PC-3 (cell line): ENCODE data around the gene COL1A1. TPM values are rescaled to one million over a fixed set of nuclear protein-coding genes. Genes with fewer than 3 reads are reported as not detected.

Experiments used
- ATAC-seq: fragments of 200-7000 bp; cut with Tn5 transposase; 2 replicates; pipeline ENCODE4 v1.9.1; 2020; ENCODE audit warnings: mild to moderate bottlenecking, moderate library complexity
- BruUV-seq: library from RNA; stranded (reverse); fragments of 400-500 nt; replicated peaks from 2 replicates; lab custom pipeline; 2021; lab: Mats Ljungman, UMichigan
- CTCF ChIA-PET: fragments of 300-600 bp; sonication (Branson Sonifier 250); formaldehyde crosslinking; loops from one replicate; lab custom pipeline; 2022; ENCODE audit warnings: antibody characterized with exemption; lab: Charles Lee
- POLR2A ChIA-PET: fragments of 300-600 bp; sonication (Branson Sonifier 250); formaldehyde crosslinking; loops from one replicate; lab custom pipeline; 2022; ENCODE audit warnings: antibody characterized with exemption; ENCODE audit not compliant: unreplicated experiment; lab: Charles Lee
- DNase-seq: peaks from one replicate; pipeline ENCODE4 v3.0.0-alpha.2; 2015
- H2AFZ ChIP-seq: fragments of 300-600 bp; sonication (generic); 2 replicates; pipeline ENCODE4 v1.6.0; 2016; ENCODE audit warnings: antibody characterized with exemption, low read length
- H3F3A ChIP-seq: fragments of 300-600 bp; sonication (generic); one replicate; pipeline ENCODE4 v1.6.0; 2017; ENCODE audit warnings: antibody characterized with exemption, low read length, control low read depth, mild to moderate bottlenecking; ENCODE audit not compliant: unreplicated experiment
- H3K27ac ChIP-seq: fragments of 300-600 bp; sonication (generic); 2 replicates; pipeline ENCODE4 v1.5.1; 2016; ENCODE audit warnings: mild to moderate bottlenecking, low read length
- H3K27me3 ChIP-seq: fragments of 300-600 bp; sonication (generic); 2 replicates; pipeline ENCODE4 v1.6.1; 2016; ENCODE audit warnings: low read length, mixed read lengths
- H3K36me3 ChIP-seq: fragments of 300-600 bp; sonication (generic); 2 replicates; pipeline ENCODE4 v1.6.1; 2016; ENCODE audit warnings: low read depth, mixed run types, low read length, mixed read lengths
- H3K4me1 ChIP-seq: fragments of 300-600 bp; sonication (generic); 2 replicates; pipeline ENCODE4 v1.5.1; 2016; ENCODE audit warnings: low read length; ENCODE audit not compliant: insufficient read depth
- H3K4me2 ChIP-seq: fragments of 300-600 bp; sonication (generic); 2 replicates; pipeline ENCODE4 v1.6.0; 2016; ENCODE audit warnings: low read length
- H3K4me3 ChIP-seq: fragments of 300-600 bp; sonication (generic); 2 replicates; pipeline ENCODE4 v1.5.1; 2016; ENCODE audit warnings: mild to moderate bottlenecking, low read length, mixed read lengths
- H3K79me2 ChIP-seq: fragments of 300-600 bp; sonication (generic); 2 replicates; pipeline ENCODE4 v1.6.1; 2017; ENCODE audit warnings: low read length, mixed read lengths
- H3K9ac ChIP-seq: fragments of 300-600 bp; sonication (generic); 2 replicates; pipeline ENCODE4 v1.6.0; 2016; ENCODE audit warnings: mild to moderate bottlenecking, low read length
- H3K9me2 ChIP-seq: fragments of 300-600 bp; sonication (generic); replicated peaks from 2 replicates; pipeline ENCODE4 v1.6.1; 2016; ENCODE audit warnings: mixed run types, low read length, mixed read lengths
- H3K9me3 ChIP-seq: fragments of 300-600 bp; sonication (generic); 2 replicates; pipeline ENCODE4 v1.6.1; 2016; ENCODE audit warnings: low read length, mixed read lengths
- H4K20me1 ChIP-seq: fragments of 300-600 bp; sonication (generic); 2 replicates; pipeline ENCODE4 v1.6.1; 2016; ENCODE audit warnings: low read length, mixed read lengths
- EZH2 ChIP-seq: fragments of 300-600 bp; sonication (generic); IDR thresholded peaks from one replicate; pipeline ENCODE4 v1.6.1; 2017; ENCODE audit warnings: antibody characterized with exemption, mild to moderate bottlenecking, low read length; ENCODE audit not compliant: unreplicated experiment
- EZH2phosphoT487 ChIP-seq: fragments of 300-600 bp; sonication (generic); IDR thresholded peaks from 2 replicates; pipeline ENCODE4 v1.6.1; 2018; ENCODE audit warnings: mild to moderate bottlenecking, antibody characterized with exemption, low read length, borderline replicate concordance
- intact Hi-C: fragments of 100-400 bp; cut with micrococcal nuclease; formaldehyde crosslinking; loops from 2 replicates; pipeline ENCODE4 v1.9.0; 2023
- total RNA-seq: library from RNA; depleted of rRNA; stranded (reverse); fragments of >200 nt; gene quantifications from 2 replicates; pipeline ENCODE4 v1.2.3, GENCODE V29; 2014
- TF ChIP-seq, protein P1 (sequence below): fragments of 300-600 bp; sonication (generic); conservative IDR thresholded peaks from 2 replicates; pipeline ENCODE4 v1.5.1; 2017; ENCODE audit warnings: antibody characterized with exemption, low read depth, mild to moderate bottlenecking, low read length

The COL1A1 gene
- total RNA-seq, 1 experiment from 2014 or later, result 30.6 TPM

DNA sequence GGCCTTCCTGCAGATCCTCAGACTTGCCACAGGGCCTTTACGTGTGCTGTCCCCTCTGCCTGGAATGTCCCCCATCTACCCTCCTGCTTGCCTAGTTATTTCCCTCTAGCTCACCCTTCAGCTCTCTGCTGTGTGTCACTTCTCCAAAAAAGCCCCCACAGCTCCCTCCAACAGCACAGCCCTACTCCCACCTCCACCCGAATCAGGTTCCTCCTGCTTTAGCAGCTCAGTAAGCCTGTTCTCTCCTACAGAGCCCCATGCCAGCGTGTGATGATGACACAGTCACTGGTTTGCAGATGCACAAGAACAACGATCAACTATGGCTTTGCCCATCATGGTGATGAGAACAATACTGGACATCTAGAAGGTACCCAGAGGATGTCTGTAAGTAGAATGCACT, 64.4 kb downstream of the COL1A1 start:
- Histone ChIP-seq H3K9me3 (no peaks in the 10 kb centered on the region), H2AFZ (no peak overlapping the region), H3K27me3 (no peaks in the 10 kb centered on the region), H3K36me3 (peaks cover 63% of the 10 kb centered on the region), H3K9me2 (no peaks in the 10 kb centered on the region), H3K79me2 (no peaks in the 10 kb centered on the region), H3K4me1 (no peaks in the 10 kb centered on the region), H3K4me3 (no peak overlapping the region), H4K20me1 (0 out of 2 replicates have a peak, but pooled peaks cover 5% of the 10 kb centered on the region), H3K4me2 (no peak overlapping the region), H3F3A (no peaks in the 10 kb centered on the region), H3K9ac (no peak overlapping the region), H3K27ac (no peak overlapping the region)
- no TSS peak for BruUV-seq
- ATAC-seq, result no peak
- TF ChIP-seq, protein P1, sequence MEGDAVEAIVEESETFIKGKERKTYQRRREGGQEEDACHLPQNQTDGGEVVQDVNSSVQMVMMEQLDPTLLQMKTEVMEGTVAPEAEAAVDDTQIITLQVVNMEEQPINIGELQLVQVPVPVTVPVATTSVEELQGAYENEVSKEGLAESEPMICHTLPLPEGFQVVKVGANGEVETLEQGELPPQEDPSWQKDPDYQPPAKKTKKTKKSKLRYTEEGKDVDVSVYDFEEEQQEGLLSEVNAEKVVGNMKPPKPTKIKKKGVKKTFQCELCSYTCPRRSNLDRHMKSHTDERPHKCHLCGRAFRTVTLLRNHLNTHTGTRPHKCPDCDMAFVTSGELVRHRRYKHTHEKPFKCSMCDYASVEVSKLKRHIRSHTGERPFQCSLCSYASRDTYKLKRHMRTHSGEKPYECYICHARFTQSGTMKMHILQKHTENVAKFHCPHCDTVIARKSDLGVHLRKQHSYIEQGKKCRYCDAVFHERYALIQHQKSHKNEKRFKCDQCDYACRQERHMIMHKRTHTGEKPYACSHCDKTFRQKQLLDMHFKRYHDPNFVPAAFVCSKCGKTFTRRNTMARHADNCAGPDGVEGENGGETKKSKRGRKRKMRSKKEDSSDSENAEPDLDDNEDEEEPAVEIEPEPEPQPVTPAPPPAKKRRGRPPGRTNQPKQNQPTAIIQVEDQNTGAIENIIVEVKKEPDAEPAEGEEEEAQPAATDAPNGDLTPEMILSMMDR, result no peak
- TF ChIP-seq EZH2 (no peak), EZH2phosphoT487 (no peak)
- ChIA-PET CTCF (no interaction called here), POLR2A (no interaction called here)
- intact Hi-C loops, result no loop called here
- DNase-seq, result no peak

DNA sequence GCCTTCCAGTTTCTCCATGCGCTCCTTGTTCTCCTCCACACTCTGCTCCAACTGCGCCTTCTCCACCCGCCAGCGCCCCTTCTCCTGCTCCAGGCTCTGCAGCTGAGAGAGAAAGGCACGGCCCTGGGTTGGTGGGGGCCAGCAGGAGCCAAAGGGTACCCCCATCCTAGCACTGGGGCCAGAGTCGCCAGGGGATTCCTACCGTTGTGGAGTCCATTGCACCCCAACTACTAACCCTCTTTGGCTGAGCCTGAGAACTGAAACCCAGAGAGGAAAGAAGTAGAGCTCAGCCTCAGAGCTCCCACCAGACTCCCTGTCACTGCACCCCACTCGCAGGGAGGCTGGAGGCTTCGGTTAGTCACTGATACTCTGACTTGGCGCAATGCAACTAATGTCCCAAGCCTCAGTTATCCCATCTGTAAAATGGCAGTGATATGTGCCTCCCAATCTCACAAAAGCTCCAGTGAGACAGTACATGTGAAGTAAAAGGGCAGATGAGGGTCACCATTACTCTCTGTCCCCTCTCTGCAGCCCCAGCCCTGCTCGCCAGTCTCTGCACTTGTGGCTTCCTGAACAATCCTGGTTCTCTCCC, 65.2 kb downstream of the COL1A1 start:
- Histone ChIP-seq H3K9ac (no peak overlapping the region), H3K4me3 (no peak overlapping the region), H3K27ac (no peak overlapping the region), H3K79me2 (no peaks in the 10 kb centered on the region), H3K9me2 (no peaks in the 10 kb centered on the region), H3K36me3 (peaks cover 56% of the 10 kb centered on the region), H3K4me1 (no peaks in the 10 kb centered on the region), H3K4me2 (no peak overlapping the region), H2AFZ (no peak overlapping the region), H3F3A (no peaks in the 10 kb centered on the region), H4K20me1 (0 out of 2 replicates have a peak, but pooled peaks cover 5% of the 10 kb centered on the region), H3K27me3 (no peaks in the 10 kb centered on the region), H3K9me3 (no peaks in the 10 kb centered on the region)
- ChIA-PET CTCF (interaction anchor here (0.8 kb wide), 1 partner anchor 20 kb away, joined by 20 read pairs; no protein-coding TSS in a partner anchor), POLR2A (no interaction called here)
- TF ChIP-seq EZH2, result no peak
- BruUV-seq, result no TSS peak
- ATAC-seq, result no peak
- intact Hi-C loops, result no loop called here
- DNase-seq, result no peak

DNA sequence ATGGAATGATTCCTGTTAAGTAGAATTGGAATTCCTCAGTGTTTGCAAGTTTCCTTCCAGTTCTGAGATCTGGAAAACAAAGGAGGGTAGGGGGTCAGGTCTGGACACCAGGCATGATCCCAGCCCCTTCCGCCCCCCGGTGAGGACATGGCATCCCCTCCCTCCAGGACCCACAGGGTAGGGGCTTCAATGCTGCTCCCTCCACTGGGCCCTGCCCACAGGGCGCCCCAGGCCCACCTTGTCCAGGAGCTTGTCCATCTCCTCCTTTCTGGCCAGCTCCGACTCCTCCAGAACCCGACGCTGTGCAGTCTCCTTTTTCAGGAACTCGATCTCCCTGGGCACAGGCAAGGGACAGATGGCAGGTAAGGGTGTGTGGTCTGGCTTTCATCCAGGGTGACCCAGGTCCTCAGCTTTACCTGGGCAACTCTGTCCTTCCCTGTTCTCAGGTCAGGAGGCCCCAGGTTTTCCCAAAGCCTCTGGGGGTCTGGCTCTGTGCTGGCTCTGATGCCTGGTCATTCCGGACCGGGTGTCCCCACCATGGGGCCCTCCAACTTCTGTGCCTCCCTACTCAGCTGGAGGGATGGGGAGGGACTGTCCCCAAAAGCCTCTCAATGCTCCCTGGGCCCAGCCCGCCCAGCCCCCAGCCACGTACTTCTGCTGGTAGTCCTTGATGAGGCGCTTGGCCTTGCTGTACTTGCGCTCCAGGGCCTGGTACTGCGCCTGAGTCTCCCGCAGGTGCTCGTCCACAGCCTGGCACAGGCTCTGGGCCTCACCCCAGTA, 65.9 kb downstream of the COL1A1 start:
- intact Hi-C loops, result no loop called here
- Histone ChIP-seq H3K27me3 (no peaks in the 10 kb centered on the region), H4K20me1 (0 out of 2 replicates have a peak, but pooled peaks cover 5% of the 10 kb centered on the region), H3K4me2 (no peak overlapping the region), H3K36me3 (peaks cover 50% of the 10 kb centered on the region), H3K4me1 (no peaks in the 10 kb centered on the region), H3K79me2 (no peaks in the 10 kb centered on the region), H3K9me3 (no peaks in the 10 kb centered on the region), H3K9ac (no peak overlapping the region), H3F3A (no peaks in the 10 kb centered on the region), H3K4me3 (no peak overlapping the region), H3K9me2 (no peaks in the 10 kb centered on the region), H3K27ac (no peak overlapping the region), H2AFZ (no peak overlapping the region)
- POLR2A ChIA-PET, result no interaction called here
- ATAC-seq (no peak), DNase-seq (no peak)
- TF ChIP-seq, protein P1, result no peak
- CTCF ChIA-PET, result no interaction called here
- no TSS peak for BruUV-seq
